Measurements from ENCODE around the gene OSBPL5. TPM values are rescaled to one million over a fixed set of nuclear protein-coding genes. Genes with fewer than 3 reads are reported as not detected.

Gene OSBPL5
- total RNA-seq, 1 donor from 2014 or later: 92.0 TPM

GRCh38 chr11:3093281-3094191, 71.6 kb downstream of the OSBPL5 start:
- no peaks in the 10 kb centered on the region for H3K27me3 ChIP-seq
- intact Hi-C loops (cut with DNase I): loop anchor here (5.0 kb wide), 1 partner anchor 36 kb away; the partner anchor contains the start of gene CARS1
- peaks cover 33 to 58% of the 10 kb centered on the region in 2 donors for H3K36me3 ChIP-seq
- no peak overlapping the region for H3K27ac ChIP-seq
- no peak overlapping the region for H3K4me3 ChIP-seq
- H3K4me1 ChIP-seq: peaks cover 0 to 3% of the 10 kb centered on the region in 2 donors
- no peaks in the 10 kb centered on the region for H3K9me3 ChIP-seq
- TF ChIP-seq CTCF (IDR thresholded peaks at IDR 0.05): no peak
- no peak for DNase-seq (ENCODE audit: low spot score in 2 of 2)

- no peaks in the 10 kb centered on the region for H3K27me3 ChIP-seq
- H3K27ac ChIP-seq: no peak overlapping the region
- DNase-seq (ENCODE audit: low spot score in 2 of 2): no peak
- no peak overlapping the region for H3K4me3 ChIP-seq
- intact Hi-C loops (cut with DNase I): loop anchor here (1.0 to 5.0 kb wide), 2 partner anchors 35 to 55 kb away; partner anchors contain the start of gene CARS1
- H3K4me1 ChIP-seq: peaks cover 0 to 3% of the 10 kb centered on the region in 2 donors
- no peak for TF ChIP-seq CTCF (IDR thresholded peaks at IDR 0.05)
- H3K9me3 ChIP-seq: no peaks in the 10 kb centered on the region
- H3K36me3 ChIP-seq: peaks cover 41 to 55% of the 10 kb centered on the region in 2 donors
Measured at GRCh38 chr11:3092603-3093141, 72.4 kb downstream of the OSBPL5 start.

- Histone ChIP-seq H3K4me3 (no peak overlapping the region), H3K4me1 (peaks cover 0 to 3% of the 10 kb centered on the region in 2 donors), H3K27me3 (no peaks in the 10 kb centered on the region), H3K9me3 (no peaks in the 10 kb centered on the region), H3K27ac (no peak overlapping the region), H3K36me3 (peaks cover 41 to 55% of the 10 kb centered on the region in 2 donors)
- intact Hi-C loops (cut with DNase I): loop anchor here (1.0 to 5.0 kb wide), 2 partner anchors 35 to 55 kb away; partner anchors contain the start of gene CARS1
- DNase-seq (ENCODE audit: low spot score in 2 of 2): no peak
- peak; percentile 93 to 100 (median 99) for TF ChIP-seq CTCF (IDR thresholded peaks at IDR 0.05)
Measured at GRCh38 chr11:3091846-3092602, 73.1 kb downstream of the OSBPL5 start.

GRCh38 chr11:3091081-3091845, 73.8 kb downstream of the OSBPL5 start:
- no peaks in the 10 kb centered on the region for H3K27me3 ChIP-seq
- no peak overlapping the region for H3K27ac ChIP-seq
- intact Hi-C loops (cut with DNase I): loop anchor here (5.0 kb wide), 1 partner anchor 34 kb away; the partner anchor contains the start of gene CARS1
- H3K9me3 ChIP-seq: no peaks in the 10 kb centered on the region
- no peak overlapping the region for H3K4me3 ChIP-seq
- H3K36me3 ChIP-seq: peaks cover 41 to 55% of the 10 kb centered on the region in 2 donors
- H3K4me1 ChIP-seq: peaks cover 0 to 3% of the 10 kb centered on the region in 2 donors
- no peak for TF ChIP-seq CTCF (IDR thresholded peaks at IDR 0.05)
- DNase-seq (ENCODE audit: low spot score in 2 of 2): no peak
